Keratinocyte (primary cell): ENCODE measurements around the gene ZNF814. TPM values are rescaled to one million over a fixed set of nuclear protein-coding genes. Genes with fewer than 3 reads are reported as not detected.

ENCODE experiments used
- DNase-seq: peaks from one replicate; pipeline ENCODE4 v3.0.0-alpha.2; 2011; ENCODE audit warnings: low read depth, missing footprints, low spot score
- FAIRE-seq: peaks from 2 replicates; lab custom pipeline; 2011; peaks lifted over from hg19 to GRCh38; lab: Jason Lieb, UNC
- H2AFZ ChIP-seq: 2 replicates; pipeline ENCODE4 v1.6.0; 2012; ENCODE audit warnings: low read length, control low read depth, inconsistent platforms; ENCODE audit not compliant: control insufficient read depth
- H3K27ac ChIP-seq: 2 replicates; pipeline ENCODE4 v1.5.1; 2011; ENCODE audit warnings: low read length; ENCODE audit not compliant: control insufficient read depth, insufficient read depth
- H3K27me3 ChIP-seq: 3 replicates; pipeline ENCODE4 v1.6.0; 2011; ENCODE audit warnings: low read length; ENCODE audit not compliant: control insufficient read depth, insufficient read depth; ENCODE audit errors: extremely low read depth
- H3K36me3 ChIP-seq, 2 experiments: 2 replicates in 1 of 2; 3 replicates in 1 of 2; pipeline ENCODE4 v1.5.1; 2011; ENCODE audit warnings: low read length in 2 of 2, mild to moderate bottlenecking in 1 of 2; ENCODE audit not compliant: control insufficient read depth in 2 of 2, insufficient read depth in 2 of 2; ENCODE audit errors: extremely low read depth in 1 of 2
- H3K4me1 ChIP-seq: 3 replicates; pipeline ENCODE4 v1.5.1; 2011; ENCODE audit warnings: low read length; ENCODE audit not compliant: control insufficient read depth, insufficient read depth; ENCODE audit errors: extremely low read depth
- H3K4me2 ChIP-seq: 3 replicates; pipeline ENCODE4 v1.6.0; 2011; ENCODE audit warnings: low read depth, low read length; ENCODE audit not compliant: control insufficient read depth, insufficient read depth; ENCODE audit errors: extremely low read depth
- H3K4me3 ChIP-seq, 3 experiments: fragments of 200-600 bp in 1 of 3; sonication (generic) in 1 of 3; 2 replicates in 2 of 3; 3 replicates in 1 of 3; pipeline ENCODE4 v1.5.1; 2011 to 2016; ENCODE audit warnings: low read length in 3 of 3, mild to moderate bottlenecking in 3 of 3, control low read depth in 2 of 3, inconsistent platforms in 1 of 3, low read depth in 1 of 3, mixed read lengths in 1 of 3, mixed run types in 1 of 3, moderate library complexity in 1 of 3; ENCODE audit not compliant: control insufficient read depth in 2 of 3, insufficient read depth in 2 of 3; ENCODE audit errors: extremely low read depth in 1 of 3
- H3K79me2 ChIP-seq: 2 replicates; pipeline ENCODE4 v1.6.0; 2012; ENCODE audit warnings: low read length; ENCODE audit not compliant: control insufficient read depth, insufficient read depth
- H3K9ac ChIP-seq: 3 replicates; pipeline ENCODE4 v1.6.0; 2011; ENCODE audit warnings: low read length; ENCODE audit not compliant: control insufficient read depth, insufficient read depth; ENCODE audit errors: extremely low read depth
- H3K9me1 ChIP-seq: 3 replicates; pipeline ENCODE4 v1.6.0; 2011; ENCODE audit warnings: low read length; ENCODE audit not compliant: control insufficient read depth, insufficient read depth; ENCODE audit errors: extremely low read depth
- H3K9me3 ChIP-seq: 2 replicates; pipeline ENCODE4 v1.5.1; 2012; ENCODE audit warnings: low read depth, low read length; ENCODE audit not compliant: control insufficient read depth
- H4K20me1 ChIP-seq: 3 replicates; pipeline ENCODE4 v1.6.0; 2011; ENCODE audit warnings: low read length; ENCODE audit not compliant: control insufficient read depth, insufficient read depth; ENCODE audit errors: extremely low read depth
- EZH2 ChIP-seq: IDR thresholded peaks from one replicate; pipeline ENCODE4 v1.6.1; 2012; ENCODE audit warnings: inconsistent platforms, mild to moderate bottlenecking, low read length, moderate library complexity
- dilution Hi-C: fragments of 300-500 bp; cut with MboI; formaldehyde crosslinking; loops from one replicate; pipeline ENCODE4 v1.7.0; 2020; ENCODE audit warnings: low sequenced_read_pairs; ENCODE audit not compliant: extremely low pct_ligation_motif_present
- polyA plus RNA-seq, 5 experiments: library from polyadenylated mRNA; depleted of rRNA in 3 of 5; stranded (reverse) in 3 of 5; stranded (forward) in 1 of 5; unstranded in 1 of 5; fragments of >200 nt; gene quantifications; 1 replicate in 1 of 5; 2 replicates in 3 of 5; 3 replicates in 1 of 5; pipeline versions ENCODE4 v1.2.1 to v1.2.3, GENCODE V29; 2011 to 2012; ENCODE audit warnings: missing spikeins in 2 of 5, low read depth in 1 of 5, low replicate concordance in 1 of 5
- TF ChIP-seq, protein P1 (sequence below), 3 experiments: IDR thresholded peaks in 1 of 3; conservative IDR thresholded peaks in 1 of 3; optimal IDR thresholded peaks in 1 of 3; 2 replicates in 2 of 3; 3 replicates in 1 of 3; pipeline versions ENCODE3 to v1.5.1; 2011; ENCODE audit warnings: low read length in 3 of 3, mild to moderate bottlenecking in 3 of 3, moderate library complexity in 2 of 3, control low read depth in 1 of 3, inconsistent platforms in 1 of 3; ENCODE audit not compliant: insufficient read depth in 2 of 3; ENCODE audit errors: extremely low read depth in 1 of 3

Gene ZNF814
- polyA plus RNA-seq, 1 donor (not counting 4 experiments of a cell fraction or from before 2014, with no cell fraction given) = 13.8 TPM

DNA sequence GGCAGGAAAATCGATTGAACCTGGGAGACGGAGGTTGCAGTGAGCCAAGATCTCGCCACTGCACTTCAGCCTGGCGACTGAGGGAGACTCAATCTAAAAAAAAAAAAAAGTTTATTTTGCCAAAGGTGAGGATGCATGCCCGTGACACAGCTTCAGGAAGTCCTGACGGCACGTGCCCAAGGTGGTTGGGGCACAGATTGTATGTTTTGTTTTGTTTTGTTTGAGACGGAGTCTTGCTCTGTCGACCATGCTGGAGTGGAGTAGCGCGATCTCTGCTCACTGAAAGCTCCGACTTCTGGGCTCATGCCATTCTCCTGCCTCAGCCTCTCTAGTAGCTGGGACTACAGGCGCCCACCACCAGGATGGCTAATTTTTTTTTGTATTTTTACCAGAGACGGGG, 70.9 kb downstream of the ZNF814 start:
- no peaks in the 10 kb centered on the region for H3K9me3 ChIP-seq
- H3K36me3 ChIP-seq = peaks cover 0 to 2% of the 10 kb centered on the region in 2 experiments
- no peak overlapping the region for H3K27ac ChIP-seq
- no peak for FAIRE-seq
- H3K4me3 ChIP-seq = no peak overlapping the region
- H3K4me1 ChIP-seq = peaks cover 12% of the 10 kb centered on the region
- DNase-seq = no peak
- H4K20me1 ChIP-seq = no peaks in the 10 kb centered on the region
- H3K79me2 ChIP-seq = peaks cover 50% of the 10 kb centered on the region
- H2AFZ ChIP-seq = no peak overlapping the region
- no peak overlapping the region for H3K4me2 ChIP-seq
- TF ChIP-seq EZH2 = no peak
- TF ChIP-seq, protein P1, sequence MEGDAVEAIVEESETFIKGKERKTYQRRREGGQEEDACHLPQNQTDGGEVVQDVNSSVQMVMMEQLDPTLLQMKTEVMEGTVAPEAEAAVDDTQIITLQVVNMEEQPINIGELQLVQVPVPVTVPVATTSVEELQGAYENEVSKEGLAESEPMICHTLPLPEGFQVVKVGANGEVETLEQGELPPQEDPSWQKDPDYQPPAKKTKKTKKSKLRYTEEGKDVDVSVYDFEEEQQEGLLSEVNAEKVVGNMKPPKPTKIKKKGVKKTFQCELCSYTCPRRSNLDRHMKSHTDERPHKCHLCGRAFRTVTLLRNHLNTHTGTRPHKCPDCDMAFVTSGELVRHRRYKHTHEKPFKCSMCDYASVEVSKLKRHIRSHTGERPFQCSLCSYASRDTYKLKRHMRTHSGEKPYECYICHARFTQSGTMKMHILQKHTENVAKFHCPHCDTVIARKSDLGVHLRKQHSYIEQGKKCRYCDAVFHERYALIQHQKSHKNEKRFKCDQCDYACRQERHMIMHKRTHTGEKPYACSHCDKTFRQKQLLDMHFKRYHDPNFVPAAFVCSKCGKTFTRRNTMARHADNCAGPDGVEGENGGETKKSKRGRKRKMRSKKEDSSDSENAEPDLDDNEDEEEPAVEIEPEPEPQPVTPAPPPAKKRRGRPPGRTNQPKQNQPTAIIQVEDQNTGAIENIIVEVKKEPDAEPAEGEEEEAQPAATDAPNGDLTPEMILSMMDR (optimal IDR thresholded peaks at IDR 0.05 in 1 of 3, IDR thresholded peaks at IDR 0.05 in 1 of 3, conservative IDR thresholded peaks at IDR 0.05 in 1 of 3; ENCODE audit: extremely low read depth in 1 of 3, insufficient read depth in 2 of 3, low read length in 3 of 3) = no peak
- no peak overlapping the region for H3K9ac ChIP-seq
- H3K27me3 ChIP-seq = no peaks in the 10 kb centered on the region
- dilution Hi-C loops = no loop called here
- H3K9me1 ChIP-seq = no peaks in the 10 kb centered on the region

DNA sequence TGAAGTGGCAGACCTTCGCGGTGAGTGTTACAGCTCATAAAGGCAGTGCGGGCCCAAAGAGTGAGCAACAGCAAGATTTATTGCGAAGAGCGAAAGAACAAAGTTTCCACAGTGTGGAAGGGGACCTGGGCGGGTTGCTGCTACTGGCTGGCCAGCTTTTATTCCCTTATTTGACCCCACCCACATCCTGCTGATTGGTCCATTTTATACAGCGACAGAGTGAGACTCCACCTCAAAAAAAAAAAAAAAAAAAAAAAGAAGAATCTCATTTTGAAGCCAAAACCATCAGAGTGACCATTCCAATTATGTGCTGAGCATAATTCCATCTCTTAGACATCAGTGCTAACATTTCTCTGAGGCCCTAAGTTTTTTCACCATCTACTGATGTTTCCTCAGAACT, 72.2 kb downstream of the ZNF814 start:
- no peaks in the 10 kb centered on the region for H3K9me3 ChIP-seq
- H3K4me2 ChIP-seq = no peak overlapping the region
- H3K79me2 ChIP-seq = peaks cover 45% of the 10 kb centered on the region
- DNase-seq (no peak), FAIRE-seq (no peak)
- H3K27ac ChIP-seq = no peak overlapping the region
- no peaks in the 10 kb centered on the region for H3K9me1 ChIP-seq
- peaks cover 13% of the 10 kb centered on the region for H3K4me1 ChIP-seq
- H2AFZ ChIP-seq = no peak overlapping the region
- no peak for TF ChIP-seq EZH2
- TF ChIP-seq, protein P1 (optimal IDR thresholded peaks at IDR 0.05 in 1 of 3, IDR thresholded peaks at IDR 0.05 in 1 of 3, conservative IDR thresholded peaks at IDR 0.05 in 1 of 3; ENCODE audit: extremely low read depth in 1 of 3, insufficient read depth in 2 of 3, low read length in 3 of 3) = no peak
- no peaks in the 10 kb centered on the region for H4K20me1 ChIP-seq
- H3K36me3 ChIP-seq = peaks cover 6 to 8% of the 10 kb centered on the region in 2 experiments
- H3K27me3 ChIP-seq = no peaks in the 10 kb centered on the region
- dilution Hi-C loops = no loop called here
- no peak overlapping the region for H3K9ac ChIP-seq
- no peak overlapping the region for H3K4me3 ChIP-seq
